Muscle of leg (tissue), 11 donors: Measurements from ENCODE around the gene SHC3. TPM values are rescaled to one million over a fixed set of nuclear protein-coding genes. Genes with fewer than 3 reads are reported as not detected.

Source experiments
- DNase-seq: peaks from one replicate; pipeline ENCODE4 v3.0.0; 2013
- H3K27ac ChIP-seq: one replicate; pipeline ENCODE4 v1.5.1; 2013; ENCODE audit warnings: mild to moderate bottlenecking, low read length, control low read depth
- H3K27me3 ChIP-seq: one replicate; pipeline ENCODE4 v1.6.1; 2013; ENCODE audit warnings: low read length; ENCODE audit not compliant: control insufficient read depth, insufficient read depth
- H3K36me3 ChIP-seq: one replicate; pipeline ENCODE4 v1.6.1; 2013; ENCODE audit warnings: low read length; ENCODE audit not compliant: control insufficient read depth, insufficient read depth
- H3K4me1 ChIP-seq: one replicate; pipeline ENCODE4 v1.6.1; 2013; ENCODE audit warnings: low read length; ENCODE audit not compliant: control insufficient read depth, insufficient read depth
- H3K4me3 ChIP-seq: one replicate; pipeline ENCODE4 v1.5.1; 2013; ENCODE audit warnings: low read length, control low read depth
- H3K9me3 ChIP-seq: replicated peaks from 2 replicates; pipeline ENCODE4 v1.6.1; 2013; ENCODE audit warnings: low read depth, low read length; ENCODE audit not compliant: control insufficient read depth
- WGBS: methylation state at CpG from one replicate; pipeline ENCODE4 v1.1.5; 2013; ENCODE audit warnings: missing lambda C conversion rate; ENCODE audit not compliant: insufficient coverage; 5-methylcytosine and 5-hydroxymethylcytosine counted together
- polyA plus RNA-seq, 8 donors: library from polyadenylated mRNA; unstranded; fragments of 120-200 nt; gene quantifications; one replicate each; pipeline versions ENCODE4 v1.2.1 to v1.2.3, GENCODE V29; 2013; ENCODE audit warnings: inconsistent platforms in 1 of 8, low replicate concordance in 1 of 8; ENCODE audit not compliant: insufficient read length in 8 of 8, insufficient read depth in 1 of 8
- total RNA-seq: library from RNA; stranded (reverse); fragments of 120-200 nt; gene quantifications from one replicate; pipeline ENCODE4 v1.2.4, GENCODE V29; 2013

The SHC3 gene
- total and polyA plus RNA-seq, 9 donors, result 0.45 to 1.1 (median 0.65) TPM

GRCh38 chr9:89138463-89139390 is 39.9 kb downstream of the SHC3 start:
- DNase-seq, result no peak
- H3K4me3 ChIP-seq, result no peak overlapping the region
- no peaks in the 10 kb centered on the region for H3K9me3 ChIP-seq
- 43% methylated on average over 1 of the region's 3 CpGs for WGBS
- H3K27ac ChIP-seq, result no peak overlapping the region
- H3K36me3 ChIP-seq, result no peaks in the 10 kb centered on the region
- H3K4me1 ChIP-seq, result no peaks in the 10 kb centered on the region
- no peaks in the 10 kb centered on the region for H3K27me3 ChIP-seq

DNA sequence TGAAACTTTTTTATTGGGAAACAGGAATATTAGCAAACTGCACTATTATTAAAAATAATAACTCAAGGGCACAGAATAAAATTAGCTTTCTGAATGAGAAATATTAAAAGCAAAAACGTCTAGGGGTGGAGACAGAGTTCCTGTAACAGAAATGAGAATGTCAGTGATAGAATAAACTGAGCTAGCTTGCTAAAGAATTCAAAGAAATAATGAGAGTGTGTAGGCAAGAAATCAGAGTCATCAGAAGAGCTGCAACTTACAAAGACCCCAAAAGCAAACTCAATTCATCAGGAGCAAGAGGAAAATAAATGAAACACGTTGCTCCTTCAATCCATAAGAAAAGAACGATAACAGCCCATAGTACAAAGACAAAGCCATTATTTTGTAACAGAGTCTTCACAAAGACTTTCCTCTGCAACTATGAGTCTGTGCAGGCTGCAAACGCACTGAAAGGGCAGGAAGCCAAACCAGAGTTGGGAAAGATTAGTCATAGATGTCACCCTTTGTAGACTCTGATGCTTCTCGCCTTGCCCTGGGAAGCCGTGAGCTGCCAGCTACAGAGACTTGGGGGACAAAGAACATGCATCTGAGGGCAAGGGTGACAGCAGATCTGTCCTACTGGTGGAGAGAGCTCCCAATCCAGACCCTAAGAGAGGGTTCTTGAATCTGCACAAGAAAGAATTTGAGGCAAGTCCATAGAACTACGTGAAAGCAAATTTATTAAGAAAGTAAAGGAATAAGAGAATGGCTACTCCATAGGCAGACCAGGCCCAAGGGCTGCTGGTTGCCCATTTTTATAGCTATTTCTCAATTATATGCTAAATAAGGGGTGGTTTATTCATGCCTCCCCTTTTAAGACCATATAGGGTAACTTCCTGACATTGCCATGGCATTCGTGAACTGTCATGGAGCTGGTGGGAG is 40.8 kb downstream of the SHC3 start:
- 57% methylated on average over 4 of the region's 8 CpGs for WGBS
- Histone ChIP-seq H3K4me1 (no peaks in the 10 kb centered on the region), H3K27me3 (no peaks in the 10 kb centered on the region), H3K36me3 (no peaks in the 10 kb centered on the region), H3K4me3 (no peak overlapping the region), H3K9me3 (no peaks in the 10 kb centered on the region), H3K27ac (no peak overlapping the region)
- DNase-seq, result peak; percentile 63

- Histone ChIP-seq H3K27me3 (no peaks in the 10 kb centered on the region), H3K36me3 (no peaks in the 10 kb centered on the region), H3K4me3 (no peak overlapping the region), H3K4me1 (no peaks in the 10 kb centered on the region), H3K27ac (no peak overlapping the region), H3K9me3 (no peaks in the 10 kb centered on the region)
- WGBS, result no CpG with 5 or more reads among the region's 3 CpGs
- DNase-seq, result no peak
These were observed 42.9 kb downstream of the SHC3 start for GRCh38 chr9:89135591-89136166.

DNA sequence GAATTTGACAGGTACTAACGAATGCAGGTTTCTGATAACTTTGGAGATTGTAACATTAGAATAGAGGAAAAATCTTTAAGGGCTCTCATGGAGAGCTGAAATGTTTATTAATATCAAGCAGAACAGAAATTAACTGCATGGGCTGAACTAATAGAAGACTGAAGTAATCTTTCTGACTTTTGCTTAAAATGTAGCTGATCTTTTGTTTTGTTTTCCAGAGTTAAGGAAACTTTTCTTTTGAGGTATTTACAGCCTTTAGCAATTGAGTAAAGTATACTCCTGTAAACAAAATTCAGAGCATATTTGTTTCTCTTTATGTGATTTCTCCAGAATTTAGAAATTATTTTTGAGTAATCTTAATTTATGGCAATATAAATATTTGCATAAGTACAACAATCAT is 43.9 kb downstream of the SHC3 start:
- Histone ChIP-seq H3K27me3 (no peaks in the 10 kb centered on the region), H3K27ac (no peak overlapping the region), H3K4me3 (no peak overlapping the region), H3K9me3 (no peaks in the 10 kb centered on the region), H3K4me1 (no peaks in the 10 kb centered on the region), H3K36me3 (no peaks in the 10 kb centered on the region)
- no peak for DNase-seq
- no CpG with 5 or more reads among the region's 1 CpG for WGBS

DNA sequence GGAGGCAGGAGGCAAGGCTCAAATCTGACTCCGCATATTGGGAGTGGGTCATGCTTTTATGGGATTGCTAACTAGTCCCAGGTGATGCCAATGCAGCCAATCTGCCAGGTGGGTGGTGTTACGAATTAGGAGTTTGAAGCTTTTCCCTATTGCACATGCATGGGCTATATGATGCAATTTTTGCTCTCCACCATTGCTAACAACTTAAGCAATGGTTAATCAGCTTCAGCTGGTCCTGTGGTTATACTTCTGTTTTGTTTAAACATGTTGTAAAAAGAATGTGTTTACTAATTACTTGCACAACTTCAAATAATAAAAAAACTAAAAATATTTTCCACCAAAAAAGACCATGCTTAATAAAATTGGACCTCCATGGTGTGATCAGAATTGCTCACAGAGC is 55.7 kb downstream of the SHC3 start:
- H3K4me1 ChIP-seq, result no peaks in the 10 kb centered on the region
- no peak for DNase-seq
- peaks cover 5% of the 10 kb centered on the region for H3K9me3 ChIP-seq
- 86% methylated on average over 2 of the region's 2 CpGs for WGBS
- no peak overlapping the region for H3K27ac ChIP-seq
- H3K4me3 ChIP-seq, result no peak overlapping the region
- no peaks in the 10 kb centered on the region for H3K27me3 ChIP-seq
- no peaks in the 10 kb centered on the region for H3K36me3 ChIP-seq

GRCh38 chr9:89120704-89121103 is 57.9 kb downstream of the SHC3 start:
- Histone ChIP-seq H3K9me3 (no peaks in the 10 kb centered on the region), H3K36me3 (no peaks in the 10 kb centered on the region), H3K4me1 (no peaks in the 10 kb centered on the region), H3K27me3 (no peaks in the 10 kb centered on the region), H3K4me3 (no peak overlapping the region), H3K27ac (no peak overlapping the region)
- no CpG with 5 or more reads among the region's 3 CpGs for WGBS
- no peak for DNase-seq

GRCh38 chr9:89116805-89117192 is 61.8 kb downstream of the SHC3 start:
- Histone ChIP-seq H3K4me1 (no peaks in the 10 kb centered on the region), H3K9me3 (no peaks in the 10 kb centered on the region), H3K36me3 (no peaks in the 10 kb centered on the region), H3K27me3 (no peaks in the 10 kb centered on the region), H3K4me3 (no peak overlapping the region), H3K27ac (no peak overlapping the region)
- no CpG with 5 or more reads among the region's 3 CpGs for WGBS
- DNase-seq, result no peak

GRCh38 chr9:89116064-89116804 is 62.4 kb downstream of the SHC3 start:
- Histone ChIP-seq H3K27me3 (no peaks in the 10 kb centered on the region), H3K4me3 (no peak overlapping the region), H3K4me1 (no peaks in the 10 kb centered on the region), H3K9me3 (no peaks in the 10 kb centered on the region), H3K36me3 (no peaks in the 10 kb centered on the region), H3K27ac (no peak overlapping the region)
- no peak for DNase-seq
- 74% methylated on average over 2 of the region's 8 CpGs for WGBS

DNA sequence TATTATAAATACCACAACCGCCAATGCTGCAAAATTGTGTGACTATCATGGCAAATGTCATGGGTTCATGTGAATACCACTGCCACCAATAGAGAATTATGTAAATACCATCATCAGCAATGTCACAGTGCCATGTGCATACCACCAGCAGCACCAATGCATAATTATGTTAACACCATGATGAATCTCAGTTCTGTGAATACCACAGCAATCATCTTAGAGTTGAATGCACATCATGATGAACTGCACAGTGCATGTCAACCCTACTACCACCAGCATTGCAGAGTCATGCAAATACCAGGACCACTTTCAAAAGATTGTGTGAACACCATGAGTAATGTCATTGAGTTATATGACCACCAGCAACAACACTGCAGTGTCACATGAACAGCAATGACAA is 63.2 kb downstream of the SHC3 start:
- DNase-seq, result no peak
- Histone ChIP-seq H3K27ac (no peak overlapping the region), H3K27me3 (no peaks in the 10 kb centered on the region), H3K9me3 (peaks cover 3% of the 10 kb centered on the region), H3K4me3 (no peak overlapping the region), H3K4me1 (no peaks in the 10 kb centered on the region), H3K36me3 (no peaks in the 10 kb centered on the region)
- WGBS, result 100% methylated on average over 1 of the region's 1 CpG
